ENCODE results near the gene SYT9. TPM values are rescaled to one million over a fixed set of nuclear protein-coding genes. Genes with fewer than 3 reads are reported as not detected.

SYT9 gene
- total and polyA plus RNA-seq, 4 donors, result 0.05 to 5.4 (median 2.6) TPM

DNA sequence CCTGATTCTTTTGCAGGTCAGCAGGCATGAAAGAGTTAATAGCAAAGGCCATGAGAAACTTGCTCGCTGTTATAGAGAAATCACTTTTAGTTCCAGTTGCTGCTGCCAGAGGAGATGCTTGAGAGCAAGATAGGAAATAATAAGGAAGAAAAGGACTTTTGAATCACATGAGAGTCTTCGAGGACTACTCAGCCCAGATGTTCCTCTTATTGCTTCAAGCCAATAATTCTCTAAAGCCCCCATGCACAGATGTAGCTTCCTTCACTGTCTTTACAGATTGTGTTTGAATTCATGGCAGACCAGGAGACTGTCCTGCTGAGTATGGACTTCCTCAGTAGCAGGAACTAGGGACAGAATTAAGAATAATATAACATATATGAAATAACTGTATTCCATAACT, 183.5 kb downstream of the SYT9 start:
- no peaks in the 10 kb centered on the region for H3K9me3 ChIP-seq (ENCODE audit: control insufficient read depth in 4 of 4, low read length in 3 of 4)
- H3K9ac ChIP-seq (ENCODE audit: low read depth in 1 of 2, low read length in 2 of 2), result no peak overlapping the region
- peaks cover 0 to 3% (median 0%) of the 10 kb centered on the region in 4 donors for H3K4me1 ChIP-seq (ENCODE audit: control insufficient read depth in 4 of 4, insufficient read depth in 4 of 4, low read length in 3 of 4)
- TF ChIP-seq, protein P1, sequence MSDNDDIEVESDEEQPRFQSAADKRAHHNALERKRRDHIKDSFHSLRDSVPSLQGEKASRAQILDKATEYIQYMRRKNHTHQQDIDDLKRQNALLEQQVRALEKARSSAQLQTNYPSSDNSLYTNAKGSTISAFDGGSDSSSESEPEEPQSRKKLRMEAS (IDR thresholded peaks at IDR 0.05), result no peak
- TF ChIP-seq, protein P2, sequence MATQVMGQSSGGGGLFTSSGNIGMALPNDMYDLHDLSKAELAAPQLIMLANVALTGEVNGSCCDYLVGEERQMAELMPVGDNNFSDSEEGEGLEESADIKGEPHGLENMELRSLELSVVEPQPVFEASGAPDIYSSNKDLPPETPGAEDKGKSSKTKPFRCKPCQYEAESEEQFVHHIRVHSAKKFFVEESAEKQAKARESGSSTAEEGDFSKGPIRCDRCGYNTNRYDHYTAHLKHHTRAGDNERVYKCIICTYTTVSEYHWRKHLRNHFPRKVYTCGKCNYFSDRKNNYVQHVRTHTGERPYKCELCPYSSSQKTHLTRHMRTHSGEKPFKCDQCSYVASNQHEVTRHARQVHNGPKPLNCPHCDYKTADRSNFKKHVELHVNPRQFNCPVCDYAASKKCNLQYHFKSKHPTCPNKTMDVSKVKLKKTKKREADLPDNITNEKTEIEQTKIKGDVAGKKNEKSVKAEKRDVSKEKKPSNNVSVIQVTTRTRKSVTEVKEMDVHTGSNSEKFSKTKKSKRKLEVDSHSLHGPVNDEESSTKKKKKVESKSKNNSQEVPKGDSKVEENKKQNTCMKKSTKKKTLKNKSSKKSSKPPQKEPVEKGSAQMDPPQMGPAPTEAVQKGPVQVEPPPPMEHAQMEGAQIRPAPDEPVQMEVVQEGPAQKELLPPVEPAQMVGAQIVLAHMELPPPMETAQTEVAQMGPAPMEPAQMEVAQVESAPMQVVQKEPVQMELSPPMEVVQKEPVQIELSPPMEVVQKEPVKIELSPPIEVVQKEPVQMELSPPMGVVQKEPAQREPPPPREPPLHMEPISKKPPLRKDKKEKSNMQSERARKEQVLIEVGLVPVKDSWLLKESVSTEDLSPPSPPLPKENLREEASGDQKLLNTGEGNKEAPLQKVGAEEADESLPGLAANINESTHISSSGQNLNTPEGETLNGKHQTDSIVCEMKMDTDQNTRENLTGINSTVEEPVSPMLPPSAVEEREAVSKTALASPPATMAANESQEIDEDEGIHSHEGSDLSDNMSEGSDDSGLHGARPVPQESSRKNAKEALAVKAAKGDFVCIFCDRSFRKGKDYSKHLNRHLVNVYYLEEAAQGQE (IDR thresholded peaks at IDR 0.05), result no peak
- TF ChIP-seq FOXA1 (IDR thresholded peaks at IDR 0.05) (no peak), EGR1 (IDR thresholded peaks at IDR 0.05; ENCODE audit: low read depth in 2 of 2) (no peak), RAD21 (IDR thresholded peaks at IDR 0.05) (no peak)
- H3K4me3 ChIP-seq (ENCODE audit: low read depth in 1 of 3, low read length in 3 of 3), result no peak overlapping the region
- no peak for DNase-seq (ENCODE audit: low spot score)
- no peaks in the 10 kb centered on the region for H3K27me3 ChIP-seq (ENCODE audit: control insufficient read depth in 4 of 4, insufficient read depth in 4 of 4, low read length in 3 of 4)
- no peak overlapping the region for H3K27ac ChIP-seq (ENCODE audit: low read depth in 1 of 2, low read length in 2 of 2)
- 59% methylated on average over 2 of the region's 2 CpGs for WGBS
- peaks cover 0 to 2% (median 0%) of the 10 kb centered on the region in 4 donors for H3K36me3 ChIP-seq (ENCODE audit: control insufficient read depth in 4 of 4, insufficient read depth in 3 of 4, low read depth in 1 of 4, low read length in 3 of 4)

DNA sequence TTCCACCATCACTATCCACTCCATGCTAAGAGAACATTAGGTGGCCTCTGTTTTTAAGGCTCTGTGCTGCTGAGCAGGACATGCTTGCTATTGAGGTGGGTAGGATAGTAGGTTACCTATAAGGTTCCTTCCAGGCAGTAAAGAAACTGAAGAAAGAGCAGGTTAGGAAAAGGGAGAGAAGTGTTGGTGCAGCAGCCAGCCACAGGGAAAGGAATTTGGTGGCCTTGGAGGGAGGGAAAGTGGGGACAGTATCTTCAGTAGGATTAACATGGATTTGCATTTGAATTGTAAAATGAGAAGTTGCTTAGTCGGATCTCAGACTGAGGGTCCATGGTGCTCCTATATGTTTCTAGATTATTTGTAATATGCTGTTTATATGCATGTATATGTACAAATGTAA, 184.4 kb downstream of the SYT9 start:
- peaks cover 0 to 3% (median 0%) of the 10 kb centered on the region in 4 donors for H3K4me1 ChIP-seq (ENCODE audit: control insufficient read depth in 4 of 4, insufficient read depth in 4 of 4, low read length in 3 of 4)
- WGBS, result 85% methylated on average over 1 of the region's 1 CpG
- no peaks in the 10 kb centered on the region for H3K9me3 ChIP-seq (ENCODE audit: control insufficient read depth in 4 of 4, low read length in 3 of 4)
- H3K27me3 ChIP-seq (ENCODE audit: control insufficient read depth in 4 of 4, insufficient read depth in 4 of 4, low read length in 3 of 4), result no peaks in the 10 kb centered on the region
- DNase-seq (ENCODE audit: low spot score), result no peak
- H3K36me3 ChIP-seq (ENCODE audit: control insufficient read depth in 4 of 4, insufficient read depth in 3 of 4, low read depth in 1 of 4, low read length in 3 of 4), result peaks cover 0 to 2% (median 0%) of the 10 kb centered on the region in 4 donors
- no peak overlapping the region for H3K4me3 ChIP-seq (ENCODE audit: low read depth in 1 of 3, low read length in 3 of 3)
- H3K27ac ChIP-seq (ENCODE audit: low read depth in 1 of 2, low read length in 2 of 2), result no peak overlapping the region
- no peak overlapping the region for H3K9ac ChIP-seq (ENCODE audit: low read depth in 1 of 2, low read length in 2 of 2)
- no peak for TF ChIP-seq FOXA1 (IDR thresholded peaks at IDR 0.05)
- TF ChIP-seq, protein P3, sequence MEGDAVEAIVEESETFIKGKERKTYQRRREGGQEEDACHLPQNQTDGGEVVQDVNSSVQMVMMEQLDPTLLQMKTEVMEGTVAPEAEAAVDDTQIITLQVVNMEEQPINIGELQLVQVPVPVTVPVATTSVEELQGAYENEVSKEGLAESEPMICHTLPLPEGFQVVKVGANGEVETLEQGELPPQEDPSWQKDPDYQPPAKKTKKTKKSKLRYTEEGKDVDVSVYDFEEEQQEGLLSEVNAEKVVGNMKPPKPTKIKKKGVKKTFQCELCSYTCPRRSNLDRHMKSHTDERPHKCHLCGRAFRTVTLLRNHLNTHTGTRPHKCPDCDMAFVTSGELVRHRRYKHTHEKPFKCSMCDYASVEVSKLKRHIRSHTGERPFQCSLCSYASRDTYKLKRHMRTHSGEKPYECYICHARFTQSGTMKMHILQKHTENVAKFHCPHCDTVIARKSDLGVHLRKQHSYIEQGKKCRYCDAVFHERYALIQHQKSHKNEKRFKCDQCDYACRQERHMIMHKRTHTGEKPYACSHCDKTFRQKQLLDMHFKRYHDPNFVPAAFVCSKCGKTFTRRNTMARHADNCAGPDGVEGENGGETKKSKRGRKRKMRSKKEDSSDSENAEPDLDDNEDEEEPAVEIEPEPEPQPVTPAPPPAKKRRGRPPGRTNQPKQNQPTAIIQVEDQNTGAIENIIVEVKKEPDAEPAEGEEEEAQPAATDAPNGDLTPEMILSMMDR (IDR thresholded peaks at IDR 0.05; ENCODE audit: low read depth, low read length, missing input control), result no peak

DNA sequence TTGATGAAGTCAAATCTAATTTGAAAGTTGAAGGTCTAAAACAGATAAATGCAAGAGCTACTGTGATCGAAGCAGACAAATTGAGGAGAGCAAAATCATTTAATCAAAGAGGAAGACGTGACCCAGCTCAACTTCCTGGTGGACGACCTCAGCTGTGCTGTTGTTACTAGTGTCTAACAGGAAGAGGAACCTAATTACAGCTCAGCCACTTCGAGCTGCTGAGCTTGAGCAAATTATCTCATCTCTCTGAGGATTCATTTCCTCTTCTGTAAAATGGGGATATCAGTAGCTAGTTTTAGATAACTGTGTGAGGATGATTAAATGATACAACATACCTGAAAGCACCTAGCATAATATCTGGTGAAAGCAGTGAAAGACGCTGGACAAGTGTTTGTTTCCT, 185.0 kb downstream of the SYT9 start:
- Histone ChIP-seq H3K4me3 (ENCODE audit: low read depth in 1 of 3, low read length in 3 of 3) (no peak overlapping the region), H3K9me3 (ENCODE audit: control insufficient read depth in 4 of 4, low read length in 3 of 4) (no peaks in the 10 kb centered on the region), H3K4me1 (ENCODE audit: control insufficient read depth in 4 of 4, insufficient read depth in 4 of 4, low read length in 3 of 4) (peaks cover 0 to 3% (median 0%) of the 10 kb centered on the region in 4 donors), H3K27ac (ENCODE audit: low read depth in 1 of 2, low read length in 2 of 2) (no peak overlapping the region), H3K27me3 (ENCODE audit: control insufficient read depth in 4 of 4, insufficient read depth in 4 of 4, low read length in 3 of 4) (no peaks in the 10 kb centered on the region), H3K9ac (ENCODE audit: low read depth in 1 of 2, low read length in 2 of 2) (no peak overlapping the region), H3K36me3 (ENCODE audit: control insufficient read depth in 4 of 4, insufficient read depth in 3 of 4, low read depth in 1 of 4, low read length in 3 of 4) (peaks cover 0 to 2% (median 0%) of the 10 kb centered on the region in 4 donors)
- TF ChIP-seq NR2F2 (IDR thresholded peaks at IDR 0.05), result no peak
- TF ChIP-seq, protein P1 (IDR thresholded peaks at IDR 0.05), result no peak
- no peak for TF ChIP-seq JUND (IDR thresholded peaks at IDR 0.05)
- TF ChIP-seq, protein P4, sequence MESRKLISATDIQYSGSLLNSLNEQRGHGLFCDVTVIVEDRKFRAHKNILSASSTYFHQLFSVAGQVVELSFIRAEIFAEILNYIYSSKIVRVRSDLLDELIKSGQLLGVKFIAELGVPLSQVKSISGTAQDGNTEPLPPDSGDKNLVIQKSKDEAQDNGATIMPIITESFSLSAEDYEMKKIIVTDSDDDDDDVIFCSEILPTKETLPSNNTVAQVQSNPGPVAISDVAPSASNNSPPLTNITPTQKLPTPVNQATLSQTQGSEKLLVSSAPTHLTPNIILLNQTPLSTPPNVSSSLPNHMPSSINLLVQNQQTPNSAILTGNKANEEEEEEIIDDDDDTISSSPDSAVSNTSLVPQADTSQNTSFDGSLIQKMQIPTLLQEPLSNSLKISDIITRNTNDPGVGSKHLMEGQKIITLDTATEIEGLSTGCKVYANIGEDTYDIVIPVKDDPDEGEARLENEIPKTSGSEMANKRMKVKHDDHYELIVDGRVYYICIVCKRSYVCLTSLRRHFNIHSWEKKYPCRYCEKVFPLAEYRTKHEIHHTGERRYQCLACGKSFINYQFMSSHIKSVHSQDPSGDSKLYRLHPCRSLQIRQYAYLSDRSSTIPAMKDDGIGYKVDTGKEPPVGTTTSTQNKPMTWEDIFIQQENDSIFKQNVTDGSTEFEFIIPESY (IDR thresholded peaks at IDR 0.05), result no peak
- TF ChIP-seq, protein P3 (IDR thresholded peaks at IDR 0.05; ENCODE audit: low read depth, low read length, missing input control), result no peak
- no peak for TF ChIP-seq HNF4A (conservative IDR thresholded peaks at IDR 0.05)
- TF ChIP-seq RAD21 (IDR thresholded peaks at IDR 0.05), result no peak
- TF ChIP-seq FOXA2 (IDR thresholded peaks at IDR 0.05), result no peak
- no peak for DNase-seq (ENCODE audit: low spot score)
- 64% methylated on average over 5 of the region's 5 CpGs for WGBS

Data from liver (tissue), 9 donors.